Neuronal stem cell (in vitro differentiated cells): ENCODE measurements around the gene NFATC3.

Source experiments
- DNase-seq: peaks from one replicate; pipeline ENCODE4 v3.0.0-alpha.2; 2013; ENCODE audit warnings: low spot score
- H2AFZ ChIP-seq: one replicate; pipeline ENCODE4 v1.6.1; 2013; ENCODE audit warnings: mild to moderate bottlenecking, low read length, inconsistent platforms
- H2AK5ac ChIP-seq: 2 replicates; pipeline ENCODE4 v1.6.1; 2013; ENCODE audit warnings: low read depth, mild to moderate bottlenecking, inconsistent platforms, low read length, moderate library complexity, mixed read lengths
- H2BK120ac ChIP-seq: 2 replicates; pipeline ENCODE4 v1.6.1; 2013; ENCODE audit warnings: low read depth, mild to moderate bottlenecking, inconsistent platforms, low read length, moderate library complexity, mixed read lengths
- H2BK12ac ChIP-seq: one replicate; pipeline ENCODE4 v1.6.1; 2013; ENCODE audit warnings: low read length, inconsistent platforms
- H2BK15ac ChIP-seq: 2 replicates; pipeline ENCODE4 v1.6.1; 2013; ENCODE audit warnings: mild to moderate bottlenecking, low read length, inconsistent platforms, mixed read lengths
- H2BK5ac ChIP-seq: one replicate; pipeline ENCODE4 v1.6.1; 2013; ENCODE audit warnings: inconsistent platforms, mild to moderate bottlenecking, low read length, moderate library complexity
- H3K14ac ChIP-seq: one replicate; pipeline ENCODE4 v1.6.1; 2013; ENCODE audit warnings: low read length, inconsistent platforms
- H3K18ac ChIP-seq: 2 replicates; pipeline ENCODE4 v1.6.1; 2013; ENCODE audit warnings: low read length, inconsistent platforms
- H3K23ac ChIP-seq: 2 replicates; pipeline ENCODE4 v1.6.1; 2013; ENCODE audit warnings: low read depth, mild to moderate bottlenecking, mixed read lengths, low read length, inconsistent platforms; ENCODE audit not compliant: poor library complexity
- H3K27ac ChIP-seq: replicated peaks from 3 replicates; pipeline ENCODE4 v1.5.1; 2013; ENCODE audit warnings: low read length, inconsistent platforms
- H3K27me3 ChIP-seq, 3 experiments: 2 replicates each; pipeline ENCODE4 v1.6.1; 2013; ENCODE audit warnings: low read length in 3 of 3, mild to moderate bottlenecking in 2 of 3, inconsistent platforms in 1 of 3, low read depth in 1 of 3, mixed read lengths in 1 of 3, moderate library complexity in 1 of 3; ENCODE audit not compliant: control insufficient read depth in 3 of 3, insufficient read depth in 3 of 3
- H3K36me3 ChIP-seq, 2 donors: replicated peaks in 1 of 2; 2 replicates each; pipeline ENCODE4 v1.6.1; 2013; ENCODE audit warnings: low read length in 2 of 2; ENCODE audit not compliant: control insufficient read depth in 2 of 2, insufficient read depth in 2 of 2
- H3K4ac ChIP-seq: 2 replicates; pipeline ENCODE4 v1.6.1; 2013; ENCODE audit warnings: inconsistent platforms, mild to moderate bottlenecking, low read length, moderate library complexity
- H3K4me1 ChIP-seq, 2 donors: 1 replicate in 1 of 2; 2 replicates in 1 of 2; pipeline ENCODE4 v1.6.1; 2013; ENCODE audit warnings: low read length in 2 of 2, low read depth in 1 of 2; ENCODE audit not compliant: control insufficient read depth in 2 of 2, insufficient read depth in 1 of 2
- H3K4me2 ChIP-seq: one replicate; pipeline ENCODE4 v1.6.1; 2013; ENCODE audit warnings: mild to moderate bottlenecking, low read length, inconsistent platforms; ENCODE audit not compliant: insufficient read depth, poor library complexity, severe bottlenecking
- H3K4me3 ChIP-seq, 2 donors: 2 replicates each; pipeline ENCODE4 v1.5.1; 2013; ENCODE audit warnings: low read length in 2 of 2, mild to moderate bottlenecking in 2 of 2, inconsistent platforms in 1 of 2, moderate library complexity in 1 of 2
- H3K79me1 ChIP-seq: one replicate; pipeline ENCODE4 v1.6.1; 2013; ENCODE audit warnings: low read depth, mild to moderate bottlenecking, inconsistent platforms, low read length, moderate library complexity
- H3K9ac ChIP-seq: one replicate; pipeline ENCODE4 v1.6.1; 2013; ENCODE audit warnings: mild to moderate bottlenecking, low read depth, low read length, inconsistent platforms; ENCODE audit not compliant: poor library complexity
- H3K9me3 ChIP-seq, 2 donors: replicated peaks in 1 of 2; 2 replicates each; pipeline versions ENCODE3 to v1.6.1; 2013; ENCODE audit warnings: low read length in 2 of 2, mild to moderate bottlenecking in 2 of 2, inconsistent platforms in 1 of 2, low read depth in 1 of 2, mixed read lengths in 1 of 2, moderate library complexity in 1 of 2; ENCODE audit not compliant: control insufficient read depth in 2 of 2, insufficient read depth in 1 of 2
- H4K8ac ChIP-seq: one replicate; pipeline ENCODE4 v1.6.1; 2013; ENCODE audit warnings: low read depth, mild to moderate bottlenecking, inconsistent platforms, low read length, moderate library complexity
- H4K91ac ChIP-seq: one replicate; pipeline ENCODE4 v1.6.1; 2013; ENCODE audit warnings: low read length, low read depth, mild to moderate bottlenecking, inconsistent platforms; ENCODE audit not compliant: poor library complexity
- WGBS, 2 donors: extraction: QIAGEN DNeasy Blood & Tissue Kit; methylation state at CpG; one replicate each; pipeline ENCODE4 v1.1.7; 2013; ENCODE audit warnings: missing lambda C conversion rate in 2 of 2, mixed read lengths in 1 of 2; ENCODE audit not compliant: insufficient read length in 2 of 2, insufficient replicate concordance in 1 of 2; ENCODE audit errors: extremely low coverage in 2 of 2; 5-methylcytosine and 5-hydroxymethylcytosine counted together

Gene NFATC3

GRCh38 chr16:68041783-68042182, 43.4 kb upstream of the NFATC3 start:
- H3K4me2 ChIP-seq: no peak overlapping the region
- H3K79me1 ChIP-seq: no peaks in the 10 kb centered on the region
- H2BK5ac ChIP-seq: no peak overlapping the region
- no peak overlapping the region for H4K8ac ChIP-seq
- no CpG with 5 or more reads among the region's 2 CpGs for WGBS, 2 donors
- peaks cover 0 to 54% of the 10 kb centered on the region in 2 donors for H3K36me3 ChIP-seq
- no peak overlapping the region for H2BK15ac ChIP-seq
- no peaks in the 10 kb centered on the region for H3K9me3 ChIP-seq
- no peak overlapping the region for H3K9ac ChIP-seq
- H3K27me3 ChIP-seq: no peaks in the 10 kb centered on the region
- DNase-seq: no peak
- H2AFZ ChIP-seq: no peak overlapping the region
- no peak overlapping the region for H2AK5ac ChIP-seq
- no peak overlapping the region for H3K27ac ChIP-seq
- H2BK120ac ChIP-seq: no peak overlapping the region
- no peaks in the 10 kb centered on the region for H3K4me1 ChIP-seq
- H4K91ac ChIP-seq: no peak overlapping the region
- H3K4ac ChIP-seq: no peak overlapping the region
- H2BK12ac ChIP-seq: no peak overlapping the region
- H3K14ac ChIP-seq: no peak overlapping the region
- H3K18ac ChIP-seq: no peak overlapping the region
- no peak overlapping the region for H3K23ac ChIP-seq
- no peak overlapping the region for H3K4me3 ChIP-seq

- Histone ChIP-seq H3K4me2 (no peak overlapping the region), H3K27ac (no peak overlapping the region), H3K36me3 (peaks cover 8 to 64% of the 10 kb centered on the region in 2 donors), H2BK15ac (no peak overlapping the region), H2BK120ac (no peak overlapping the region), H2BK5ac (no peak overlapping the region), H3K9me3 (no peaks in the 10 kb centered on the region), H2BK12ac (no peak overlapping the region), H3K14ac (no peak overlapping the region), H3K4me1 (no peaks in the 10 kb centered on the region), H3K4me3 (no peak overlapping the region), H3K27me3 (no peaks in the 10 kb centered on the region), H3K79me1 (no peaks in the 10 kb centered on the region), H4K8ac (no peak overlapping the region), H3K23ac (no peak overlapping the region), H2AFZ (no peak overlapping the region), H2AK5ac (no peak overlapping the region), H4K91ac (no peak overlapping the region), H3K9ac (no peak overlapping the region), H3K18ac (no peak overlapping the region), H3K4ac (no peak overlapping the region)
- no CpG with 5 or more reads among the region's 7 CpGs for WGBS, 2 donors
- DNase-seq: no peak
Measured at GRCh38 chr16:68046106-68046505, 39.1 kb upstream of the NFATC3 start.

GRCh38 chr16:68047987-68048386, 37.2 kb upstream of the NFATC3 start:
- Histone ChIP-seq H4K8ac (no peak overlapping the region), H3K4me2 (no peak overlapping the region), H3K27ac (no peak overlapping the region), H2BK12ac (no peak overlapping the region), H3K4ac (no peak overlapping the region), H3K36me3 (peaks cover 10 to 60% of the 10 kb centered on the region in 2 donors), H2BK5ac (no peak overlapping the region), H2BK15ac (no peak overlapping the region), H3K4me1 (no peaks in the 10 kb centered on the region), H3K18ac (no peak overlapping the region), H3K9ac (no peak overlapping the region), H3K9me3 (no peaks in the 10 kb centered on the region), H3K79me1 (no peaks in the 10 kb centered on the region), H2AFZ (no peak overlapping the region), H3K4me3 (no peak overlapping the region), H4K91ac (no peak overlapping the region), H2BK120ac (no peak overlapping the region), H3K23ac (no peak overlapping the region), H2AK5ac (no peak overlapping the region), H3K27me3 (no peaks in the 10 kb centered on the region), H3K14ac (no peak overlapping the region)
- whole genome bisulfite sequencing, 2 donors: no CpG with 5 or more reads among the region's 2 CpGs
- DNase-seq: no peak

GRCh38 chr16:68049449-68049848, 35.7 kb upstream of the NFATC3 start:
- Histone ChIP-seq H3K23ac (no peak overlapping the region), H3K9ac (no peak overlapping the region), H3K14ac (no peak overlapping the region), H4K8ac (no peak overlapping the region), H3K4me2 (no peak overlapping the region), H2BK12ac (no peak overlapping the region), H3K79me1 (no peaks in the 10 kb centered on the region), H2BK15ac (no peak overlapping the region), H3K4ac (no peak overlapping the region), H3K9me3 (no peaks in the 10 kb centered on the region), H3K4me1 (no peaks in the 10 kb centered on the region), H3K18ac (no peak overlapping the region), H2AK5ac (no peak overlapping the region), H2AFZ (no peak overlapping the region), H3K4me3 (no peak overlapping the region), H3K27ac (no peak overlapping the region), H2BK5ac (no peak overlapping the region), H3K27me3 (no peaks in the 10 kb centered on the region), H4K91ac (no peak overlapping the region), H2BK120ac (no peak overlapping the region), H3K36me3 (peaks cover 13 to 67% of the 10 kb centered on the region in 2 donors)
- no CpG with 5 or more reads among the region's 2 CpGs for WGBS, 2 donors
- DNase-seq: no peak
